SIG-M5 treated with dmso at 0.1 percent for 504 hours (cell line): ENCODE data around the gene KRTAP21-2.
"Not testable (repeated sequence)": the region's sequence is repeated elsewhere in the genome, so short reads cannot be mapped to it uniquely, and the experiment has no call there.

Experiments used
- DNase-seq: peaks from one replicate; lab custom pipeline; 2025; ENCODE audit not compliant: unreplicated experiment; lab: John Stamatoyannopoulos, UW

KRTAP21-2 gene

GRCh38 chr21:30747159-30747558, at the start of gene KRTAP21-2:
KRTAP21-2 (minus strand) TSS chr21:30747259; CDS start chr21:30747202, 57 bp downstream.
- DNase-seq, result no peak

- DNase-seq, result no peak
Observed at GRCh38 chr21:30793581-30794314, 46.7 kb upstream of the KRTAP21-2 start.

- no peak for DNase-seq
Observed at GRCh38 chr21:30779249-30779648, 32.2 kb upstream of the KRTAP21-2 start.

- no peak for DNase-seq
Observed at GRCh38 chr21:30769724-30770431, 22.8 kb upstream of the KRTAP21-2 start.

- DNase-seq, result no peak
Observed at GRCh38 chr21:30760776-30761175, 13.7 kb upstream of the KRTAP21-2 start.

- no peak for DNase-seq
Observed at GRCh38 chr21:30758306-30758705, 11.2 kb upstream of the KRTAP21-2 start.

- not testable (repeated sequence) for DNase-seq
Observed at GRCh38 chr21:30755328-30755727, 8.3 kb upstream of the KRTAP21-2 start, which contains the start of gene KRTAP21-1. KRTAP21-1 (minus strand) TSS chr21:30755428; CDS start chr21:30755378, 50 bp downstream.

GRCh38 chr21:30740462-30740861, 6.6 kb downstream of the KRTAP21-2 start:
- DNase-seq, result no peak

- DNase-seq, result no peak
Observed at GRCh38 chr21:30733026-30733425, 14.0 kb downstream of the KRTAP21-2 start.

GRCh38 chr21:30726726-30727125, 20.3 kb downstream of the KRTAP21-2 start:
- no peak for DNase-seq

- no peak for DNase-seq
Observed at GRCh38 chr21:30719401-30719800, 27.7 kb downstream of the KRTAP21-2 start.

GRCh38 chr21:30718239-30718909, 28.7 kb downstream of the KRTAP21-2 start, which contains the start of gene KRTAP21-3:
KRTAP21-3 (minus strand) TSS chr21:30718777; CDS start chr21:30718759, 18 bp downstream.
- no peak for DNase-seq

GRCh38 chr21:30717105-30717504, 30.0 kb downstream of the KRTAP21-2 start:
- no peak for DNase-seq

GRCh38 chr21:30714946-30715345, 32.1 kb downstream of the KRTAP21-2 start:
- DNase-seq, result no peak

- DNase-seq, result no peak
Observed at GRCh38 chr21:30714456-30714855, 32.6 kb downstream of the KRTAP21-2 start.

- no peak for DNase-seq
Observed at GRCh38 chr21:30713766-30714165, 33.3 kb downstream of the KRTAP21-2 start.

GRCh38 chr21:30710499-30710898, 36.6 kb downstream of the KRTAP21-2 start:
- DNase-seq, result no peak

- DNase-seq, result no peak
Observed at GRCh38 chr21:30707409-30707808, 39.6 kb downstream of the KRTAP21-2 start.
